Stomach (tissue), 9 donors: Measurements from ENCODE around the gene EXOC3L1. TPM values are rescaled to one million over a fixed set of nuclear protein-coding genes. Genes with fewer than 3 reads are reported as not detected.

ENCODE experiments used
- DNase-seq, 2 donors: peaks; one replicate each; pipeline versions ENCODE4 v3.0.0 to v3.0.0-alpha.2; 2013 to 2019
- H3K27ac ChIP-seq, 5 donors: fragments of 200-600 bp in 4 of 5; sonication (generic) in 4 of 5; one replicate each; pipeline ENCODE4 v1.5.1; 2013 to 2019; ENCODE audit warnings: mild to moderate bottlenecking in 1 of 5, moderate library complexity in 1 of 5
- H3K27me3 ChIP-seq, 3 donors: fragments of 200-600 bp; sonication (generic); one replicate each; pipeline ENCODE4 v1.5.1; 2017 to 2019; ENCODE audit warnings: mixed run types in 1 of 3
- H3K36me3 ChIP-seq, 4 donors: fragments of 200-600 bp; sonication (generic); 1 replicate in 3 of 4; 2 replicates in 1 of 4; pipeline ENCODE4 v1.5.1; 2016 to 2019
- H3K4me1 ChIP-seq, 4 donors: fragments of 200-600 bp; sonication (generic); one replicate each; pipeline ENCODE4 v1.5.1; 2016 to 2019
- H3K4me3 ChIP-seq, 4 donors: fragments of 200-600 bp; sonication (generic) in 3 of 4; one replicate each; pipeline ENCODE4 v1.5.1; 2016 to 2019; ENCODE audit warnings: mild to moderate bottlenecking in 1 of 4
- H3K9me3 ChIP-seq, 4 donors: fragments of 200-600 bp; sonication (generic); one replicate each; pipeline ENCODE4 v1.5.1; 2016 to 2019
- CTCF ChIP-seq, 7 experiments: fragments of 450-650 bp in 4 of 7; fragments of 200-600 bp in 3 of 7; sonication (generic) in 3 of 7; IDR thresholded peaks; one replicate each; pipeline ENCODE4 v1.5.1; 2016 to 2019; ENCODE audit warnings: antibody characterized with exemption in 7 of 7, control low read depth in 2 of 7, mild to moderate bottlenecking in 1 of 7
- EP300 ChIP-seq: sonication (generic); formaldehyde crosslinking; IDR thresholded peaks from one replicate; pipeline ENCODE4 v1.6.1; 2017; ENCODE audit warnings: antibody characterized with exemption
- POLR2A ChIP-seq, 4 donors: fragments of 450-650 bp; IDR thresholded peaks; one replicate each; pipeline ENCODE4 v1.6.1; 2016; ENCODE audit warnings: antibody characterized with exemption in 4 of 4, control low read depth in 2 of 4, mild to moderate bottlenecking in 1 of 4, moderate library complexity in 1 of 4
- POLR2AphosphoS5 ChIP-seq, 3 donors: sonication (generic); formaldehyde crosslinking; IDR thresholded peaks; one replicate each; pipeline ENCODE4 v1.6.1; 2016; ENCODE audit warnings: antibody characterized with exemption in 3 of 3
- WGBS, 5 donors: extraction: QIAGEN DNeasy Blood & Tissue Kit in 3 of 5; methylation state at CpG; one replicate each; pipeline versions ENCODE4 v1.1.5 to v1.1.7; 2013 to 2018; 5-methylcytosine and 5-hydroxymethylcytosine counted together
- intact Hi-C: fragments of 100-400 bp; cut with DNase I; formaldehyde crosslinking; loops from one replicate; pipeline ENCODE4 v1.15.1; 2023; ENCODE audit warnings: low total_unique reads
- polyA plus RNA-seq, 3 donors: library from polyadenylated mRNA; stranded (reverse); fragments of 200-250 nt; gene quantifications; one replicate each; pipeline ENCODE4 v1.2.3, GENCODE V29; 2013
- total RNA-seq, 5 donors: library from RNA; depleted of rRNA; stranded (reverse); fragments of >200 nt; gene quantifications; one replicate each; pipeline versions ENCODE4 v1.1.0 to v1.2.3, GENCODE V29; 2014 to 2016
- donor health status: healthy with polysubstance abuse.
- donor health status: Bipolar disorder and iron deficiency.
- donor health status: healthy.

EXOC3L1 gene
- total and polyA plus RNA-seq, 8 donors, result 1.3 to 25.5 (median 6.8) TPM; not detected in 1

GRCh38 chr16:67148221-67148620, 41.7 kb downstream of the EXOC3L1 start:
- peaks cover 8 to 28% (median 25%) of the 10 kb centered on the region in 4 donors for H3K4me1 ChIP-seq
- peaks cover 0 to 22% (median 0%) of the 10 kb centered on the region in 3 donors for H3K27me3 ChIP-seq
- H3K9me3 ChIP-seq, result no peaks in the 10 kb centered on the region
- intact Hi-C loops, result no loop called here
- H3K27ac ChIP-seq, result no peak overlapping the region
- 80 to 94% (median 90%) methylated on average over 2 of the region's 2 CpGs for WGBS, 5 donors
- DNase-seq, result no peak
- no peak overlapping the region for H3K4me3 ChIP-seq
- TF ChIP-seq CTCF (IDR thresholded peaks at IDR 0.05), result no peak
- TF ChIP-seq POLR2A (IDR thresholded peaks at IDR 0.05), result no peak
- TF ChIP-seq EP300, result no peak
- TF ChIP-seq POLR2AphosphoS5 (IDR thresholded peaks at IDR 0.05), result no peak
- H3K36me3 ChIP-seq, result peaks cover 36 to 64% (median 60%) of the 10 kb centered on the region in 4 donors

DNA sequence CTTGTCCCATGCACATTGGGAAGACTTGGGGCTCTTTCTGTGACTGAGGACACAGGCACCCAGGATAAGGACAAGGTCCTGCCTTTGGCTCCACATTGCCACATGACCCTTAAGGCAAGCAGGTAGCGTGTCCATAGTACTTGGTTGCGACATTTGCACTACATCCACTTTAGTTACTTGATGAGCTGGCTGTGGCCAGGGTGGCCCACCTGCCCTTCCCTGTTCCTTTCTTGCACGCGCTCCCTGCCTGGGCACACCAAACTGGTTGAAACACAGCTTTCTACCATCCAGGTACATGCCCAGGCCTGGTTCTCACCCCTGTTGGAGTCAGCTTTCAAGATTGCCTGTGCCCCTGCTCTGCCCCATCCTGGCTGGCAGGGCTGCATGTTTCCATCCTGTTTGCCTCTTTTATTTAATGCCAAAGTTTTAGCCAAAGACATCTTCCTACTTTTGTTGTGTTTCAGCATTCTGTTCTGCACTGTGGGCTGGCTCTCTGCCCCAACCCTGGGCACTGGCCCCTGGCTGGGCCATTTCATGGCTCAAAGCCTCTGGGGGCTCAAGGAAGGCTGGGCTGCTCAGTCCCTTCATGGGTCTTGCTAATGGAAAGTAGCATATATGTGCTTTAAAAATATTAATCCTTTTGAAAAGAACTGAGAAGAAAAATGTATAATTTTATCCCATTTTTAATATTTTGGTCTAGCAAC, 42.3 kb downstream of the EXOC3L1 start:
- no peak for TF ChIP-seq EP300
- TF ChIP-seq POLR2A (IDR thresholded peaks at IDR 0.05), result no peak
- no peak for TF ChIP-seq CTCF (IDR thresholded peaks at IDR 0.05)
- no peak for TF ChIP-seq POLR2AphosphoS5 (IDR thresholded peaks at IDR 0.05)
- peaks cover 39 to 70% (median 66%) of the 10 kb centered on the region in 4 donors for H3K36me3 ChIP-seq

DNA sequence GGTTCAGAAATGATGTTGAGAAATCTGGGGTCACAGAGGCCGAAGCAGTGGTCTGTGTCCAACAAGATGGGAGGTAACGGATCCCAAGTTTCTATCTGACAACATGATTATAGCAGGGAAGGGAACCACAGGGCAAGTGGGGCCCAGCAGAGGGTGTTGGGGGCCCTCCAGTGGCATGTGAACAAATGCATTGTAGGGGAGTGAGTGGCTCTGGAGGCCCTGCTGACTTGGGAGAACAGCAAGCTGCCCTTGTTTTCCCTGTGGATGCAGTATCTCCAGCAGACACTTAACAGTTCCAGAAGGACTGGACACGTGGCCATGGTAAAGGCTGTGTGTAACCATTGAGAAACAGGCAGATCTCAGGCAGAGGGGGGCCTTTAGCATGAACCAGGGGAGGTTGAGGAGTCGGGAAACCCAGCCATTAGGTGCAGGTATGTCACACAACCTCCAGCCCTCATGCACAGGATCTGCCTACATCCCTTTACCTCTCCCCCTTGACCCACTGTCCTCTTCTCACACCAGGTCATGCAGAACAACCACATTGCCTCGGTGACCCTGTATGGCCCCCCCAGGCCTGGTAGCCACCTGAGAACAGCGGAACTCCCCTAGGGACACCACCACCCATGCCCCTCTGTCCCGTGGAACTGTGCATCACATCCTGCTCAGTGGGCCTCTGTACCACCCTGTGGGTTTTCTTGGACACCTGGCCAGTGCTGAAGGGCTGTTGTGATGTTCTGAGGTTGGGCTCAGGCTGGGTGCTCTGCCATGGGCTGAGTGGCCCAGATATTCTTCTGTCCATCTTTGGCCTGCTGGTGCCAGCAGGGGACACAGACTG, 43.2 kb downstream of the EXOC3L1 start:
- no peak overlapping the region for H3K4me3 ChIP-seq
- 67 to 90% (median 81%) methylated on average over 7 of the region's 7 CpGs for WGBS, 5 donors
- peaks cover 47 to 79% (median 74%) of the 10 kb centered on the region in 4 donors for H3K36me3 ChIP-seq
- intact Hi-C loops, result no loop called here
- H3K4me1 ChIP-seq, result peaks cover 8 to 27% (median 23%) of the 10 kb centered on the region in 4 donors
- no peak for DNase-seq
- no peaks in the 10 kb centered on the region for H3K9me3 ChIP-seq
- TF ChIP-seq EP300 (no peak), POLR2AphosphoS5 (IDR thresholded peaks at IDR 0.05) (no peak), CTCF (IDR thresholded peaks at IDR 0.05) (no peak), POLR2A (IDR thresholded peaks at IDR 0.05) (no peak)
- peaks cover 0 to 22% (median 0%) of the 10 kb centered on the region in 3 donors for H3K27me3 ChIP-seq
- H3K27ac ChIP-seq, result no peak overlapping the region

More for the DNA sequence above, 42.3 kb downstream of the EXOC3L1 start:
- DNase-seq, result no peak
- peaks cover 8 to 28% (median 25%) of the 10 kb centered on the region in 4 donors for H3K4me1 ChIP-seq
- peaks cover 0 to 22% (median 0%) of the 10 kb centered on the region in 3 donors for H3K27me3 ChIP-seq
- WGBS, 5 donors, result 90 to 97% (median 94%) methylated on average over 4 of the region's 4 CpGs
- no peaks in the 10 kb centered on the region for H3K9me3 ChIP-seq
- intact Hi-C loops, result no loop called here
- H3K4me3 ChIP-seq, result no peak overlapping the region
- no peak overlapping the region for H3K27ac ChIP-seq

GRCh38 chr16:67145746-67146145, 44.2 kb downstream of the EXOC3L1 start:
- WGBS, 5 donors, result 75 to 95% (median 85%) methylated on average over 2 of the region's 2 CpGs

More at GRCh38 chr16:67145746-67146145, 44.2 kb downstream of the EXOC3L1 start:
- H3K4me3 ChIP-seq, result no peak overlapping the region
- peaks cover 57 to 89% (median 84%) of the 10 kb centered on the region in 4 donors for H3K36me3 ChIP-seq
- H3K27ac ChIP-seq, result no peak overlapping the region
- peaks cover 8 to 17% (median 13%) of the 10 kb centered on the region in 4 donors for H3K4me1 ChIP-seq
- DNase-seq, result no peak
- intact Hi-C loops, result no loop called here
- peaks cover 0 to 17% (median 0%) of the 10 kb centered on the region in 3 donors for H3K27me3 ChIP-seq
- TF ChIP-seq POLR2AphosphoS5 (IDR thresholded peaks at IDR 0.05) (no peak), EP300 (no peak), POLR2A (IDR thresholded peaks at IDR 0.05) (no peak), CTCF (IDR thresholded peaks at IDR 0.05) (no peak)
- H3K9me3 ChIP-seq, result no peaks in the 10 kb centered on the region
